SJCRH30 (cell line): ENCODE data around the gene PHF10. TPM values are rescaled to one million over a fixed set of nuclear protein-coding genes. Genes with fewer than 3 reads are reported as not detected.

Source experiments
- DNase-seq, 2 experiments: peaks; one replicate each; pipeline ENCODE4 v3.0.0-alpha.2; 2015 to 2020
- H3K27ac ChIP-seq: fragments of 250-450 bp; sonication (Bioruptor Pico); 2 replicates; pipeline ENCODE4 v1.5.1; 2020; ENCODE audit warnings: mild to moderate bottlenecking, moderate library complexity
- H3K27me3 ChIP-seq: fragments of 250-450 bp; sonication (Bioruptor Pico); 2 replicates; pipeline ENCODE4 v1.5.1; 2020; ENCODE audit warnings: mild to moderate bottlenecking, moderate library complexity
- H3K36me3 ChIP-seq: fragments of 250-450 bp; sonication (Bioruptor Pico); 2 replicates; pipeline ENCODE4 v1.5.1; 2020; ENCODE audit warnings: mild to moderate bottlenecking, moderate library complexity
- H3K4me1 ChIP-seq: fragments of 250-450 bp; sonication (Bioruptor Pico); 2 replicates; pipeline ENCODE4 v1.5.1; 2020; ENCODE audit warnings: mild to moderate bottlenecking, moderate library complexity
- H3K4me3 ChIP-seq: fragments of 250-450 bp; sonication (Bioruptor Pico); 2 replicates; pipeline ENCODE4 v1.5.1; 2020; ENCODE audit warnings: mild to moderate bottlenecking, moderate library complexity
- H3K9me3 ChIP-seq: fragments of 250-450 bp; sonication (Bioruptor Pico); replicated peaks from 2 replicates; pipeline ENCODE4 v1.5.1; 2020; ENCODE audit warnings: mild to moderate bottlenecking, moderate library complexity
- total RNA-seq: library from RNA; depleted of rRNA; stranded (reverse); fragments of >200 nt; shearing (Covaris generic); gene quantifications from 2 replicates; pipeline ENCODE4 v1.2.3, GENCODE V29; 2014; rRNA removed

Gene PHF10
- total RNA-seq, 1 experiment from 2014 or later = 65.2 TPM

- DNase-seq = no peak
Observed at GRCh38 chr6:169654598-169655391, 69.5 kb downstream of the PHF10 start.

More at GRCh38 chr6:169654598-169655391, 69.5 kb downstream of the PHF10 start:
- Histone ChIP-seq H3K4me3 (no peak overlapping the region), H3K27ac (no peak overlapping the region), H3K4me1 (no peaks in the 10 kb centered on the region), H3K36me3 (peaks cover 33% of the 10 kb centered on the region), H3K9me3 (no peaks in the 10 kb centered on the region), H3K27me3 (no peaks in the 10 kb centered on the region)

Other genes with a start within 250 kb of the PHF10 start
- gene WDR27, start 22.5 kb downstream of the PHF10 start, total RNA-seq = 26.2 and 38.1 TPM in 2 replicates
- 30.0 and 30.8 TPM in 2 replicates for gene C6orf120, start 22.4 kb downstream of the PHF10 start, total RNA-seq
- 1.9 and 4.3 TPM in 2 replicates for gene DYNLT2, start 27.1 kb upstream of the PHF10 start, total RNA-seq
- 12.3 and 24.6 TPM in 2 replicates for gene ERMARD, start 27.1 kb upstream of the PHF10 start, total RNA-seq